Endothelial cell (in vitro differentiated cells): ENCODE measurements around the gene LY9. TPM values are rescaled to one million over a fixed set of nuclear protein-coding genes. Genes with fewer than 3 reads are reported as not detected.

Experiments used
- DNase-seq: peaks from one replicate; pipeline ENCODE4 v3.0.0; 2021; ENCODE audit warnings: low spot score
- H3K27ac Mint-ChIP-seq: one replicate; pipeline ENCODE4 v1.8.0; 2021; ENCODE audit warnings: mixed read lengths, inconsistent platforms; ENCODE audit not compliant: unreplicated experiment
- H3K27me3 Mint-ChIP-seq: one replicate; pipeline ENCODE4 v1.8.0; 2021; ENCODE audit warnings: mild to moderate bottlenecking, moderate library complexity, mixed read lengths, inconsistent platforms; ENCODE audit not compliant: unreplicated experiment
- H3K36me3 Mint-ChIP-seq: one replicate; pipeline ENCODE4 v1.8.0; 2021; ENCODE audit warnings: mild to moderate bottlenecking, low read depth, mixed read lengths, inconsistent platforms; ENCODE audit not compliant: unreplicated experiment
- H3K4me1 Mint-ChIP-seq: one replicate; pipeline ENCODE4 v1.8.0; 2021; ENCODE audit warnings: mild to moderate bottlenecking, mixed read lengths, inconsistent platforms; ENCODE audit not compliant: unreplicated experiment
- H3K4me3 Mint-ChIP-seq: one replicate; pipeline ENCODE4 v1.8.0; 2021; ENCODE audit warnings: mild to moderate bottlenecking, mixed read lengths, inconsistent platforms; ENCODE audit not compliant: unreplicated experiment
- H3K9me3 Mint-ChIP-seq: one replicate; pipeline ENCODE4 v1.8.0; 2021; ENCODE audit warnings: mixed read lengths, inconsistent platforms; ENCODE audit not compliant: unreplicated experiment
- CTCF ChIP-seq: fragments of 200-600 bp; sonication (generic); IDR thresholded peaks from one replicate; pipeline ENCODE4 v1.5.0; 2021; ENCODE audit warnings: antibody characterized with exemption; ENCODE audit not compliant: unreplicated experiment
- total RNA-seq: library from RNA; stranded (reverse); fragmentation: NEBNext Ultra II Directional; extraction: Animal tissue kit (Norgen Biotek cat#: 25700); gene quantifications from one replicate; pipeline ENCODE4 v1.2.1, GENCODE V29; 2021; ENCODE audit not compliant: unreplicated experiment

Gene LY9
- total RNA-seq, 1 donor from 2014 or later: not detected

GRCh38 chr1:160755461-160755860, 40.5 kb upstream of the LY9 start:
- Mint-ChIP-seq H3K4me1 (no peaks in the 10 kb centered on the region), H3K9me3 (no peaks in the 10 kb centered on the region), H3K4me3 (no peak overlapping the region), H3K36me3 (no peaks in the 10 kb centered on the region), H3K27ac (no peak overlapping the region), H3K27me3 (peaks cover 2% of the 10 kb centered on the region)
- no peak for DNase-seq
- no peak for TF ChIP-seq CTCF

DNA sequence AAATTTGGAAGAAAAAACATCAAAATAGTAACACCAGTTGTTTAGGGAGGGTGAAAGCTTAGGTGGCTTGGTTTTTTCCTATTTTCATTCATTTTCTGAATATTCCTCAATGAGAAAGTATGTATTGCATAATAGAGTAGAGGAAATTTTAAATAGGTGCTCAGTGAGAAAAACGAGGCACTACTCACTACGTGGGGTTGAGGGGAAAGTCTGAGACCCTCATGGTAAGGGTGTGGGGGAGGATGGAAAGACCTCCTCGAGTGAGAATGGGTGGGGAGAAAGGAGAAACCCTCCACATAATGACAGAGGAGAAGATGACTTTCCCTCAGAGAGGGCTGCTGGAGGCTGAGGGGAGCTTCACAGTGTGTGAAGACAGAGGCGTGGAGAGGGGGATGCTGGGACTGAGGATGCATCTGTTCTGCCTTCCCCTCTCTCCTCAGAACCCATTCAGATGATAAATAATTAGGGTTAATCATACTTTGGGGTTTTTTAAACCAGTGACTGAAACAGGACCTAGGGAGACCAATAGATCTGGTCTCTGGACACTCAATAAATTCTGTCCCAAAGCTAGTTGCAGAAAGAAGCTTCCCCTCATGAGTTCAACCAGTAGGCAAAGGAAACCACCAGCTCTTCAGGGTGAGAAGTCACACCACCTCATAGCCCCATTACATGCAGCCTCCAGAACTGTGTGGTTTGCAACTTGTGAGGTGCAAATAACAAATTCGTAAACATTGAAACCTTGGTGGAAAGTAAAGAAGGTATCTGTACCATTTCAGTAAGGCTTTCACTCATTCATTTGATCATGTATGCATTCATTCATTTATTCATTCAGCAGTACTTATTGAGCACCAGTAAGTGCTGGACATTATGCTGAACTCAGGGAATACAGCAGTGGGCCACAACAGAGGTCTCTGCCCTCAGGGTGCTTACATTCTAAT, 39.8 kb upstream of the LY9 start:
- no peak for DNase-seq
- Mint-ChIP-seq H3K27me3 (no peaks in the 10 kb centered on the region), H3K4me3 (no peak overlapping the region), H3K9me3 (no peaks in the 10 kb centered on the region), H3K27ac (no peak overlapping the region), H3K36me3 (no peaks in the 10 kb centered on the region), H3K4me1 (no peaks in the 10 kb centered on the region)
- TF ChIP-seq CTCF: no peak

DNA sequence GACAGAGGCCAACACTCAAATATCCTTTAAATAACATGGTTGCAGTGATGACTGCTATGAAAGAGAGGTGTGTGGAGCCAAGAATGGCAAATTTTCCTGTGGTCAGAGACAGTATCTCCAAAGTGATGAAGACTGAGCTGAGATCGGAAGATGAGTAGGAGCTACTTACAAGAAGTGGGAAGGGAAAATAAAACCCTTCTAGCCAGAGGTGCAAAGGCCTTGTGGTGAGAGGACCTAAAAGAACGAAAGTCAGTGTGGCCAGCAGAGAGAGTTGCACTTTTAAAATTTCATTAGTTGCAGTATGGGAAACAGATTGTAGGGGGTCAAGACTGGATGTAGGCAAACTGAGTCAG, 39.1 kb upstream of the LY9 start:
- Mint-ChIP-seq H3K27me3 (no peaks in the 10 kb centered on the region), H3K4me1 (no peaks in the 10 kb centered on the region), H3K4me3 (no peak overlapping the region), H3K36me3 (no peaks in the 10 kb centered on the region), H3K9me3 (no peaks in the 10 kb centered on the region), H3K27ac (no peak overlapping the region)
- no peak for DNase-seq
- no peak for TF ChIP-seq CTCF

DNA sequence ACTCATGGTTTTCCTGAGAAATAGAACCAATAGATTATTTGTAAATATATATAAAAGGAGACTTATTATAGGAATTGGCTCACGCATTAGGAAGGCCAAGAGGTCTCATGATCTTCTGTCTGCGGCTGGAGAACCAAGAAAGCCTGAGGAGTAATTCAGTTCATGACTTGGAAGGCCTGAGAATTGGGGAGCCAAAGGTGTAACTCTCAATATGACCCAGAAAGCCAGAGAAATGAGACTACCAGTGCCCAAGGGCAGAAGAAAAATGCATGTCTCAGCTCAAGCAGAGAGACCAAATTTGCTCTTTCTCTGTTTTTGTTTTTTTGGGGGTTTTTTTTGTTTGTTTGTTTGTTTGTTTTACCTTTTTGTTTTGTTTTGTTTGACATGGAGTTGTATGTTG, 37.5 kb upstream of the LY9 start:
- Mint-ChIP-seq H3K4me3 (no peak overlapping the region), H3K4me1 (no peaks in the 10 kb centered on the region), H3K27ac (no peak overlapping the region), H3K9me3 (no peaks in the 10 kb centered on the region), H3K36me3 (no peaks in the 10 kb centered on the region), H3K27me3 (no peaks in the 10 kb centered on the region)
- TF ChIP-seq CTCF: no peak
- no peak for DNase-seq

DNA sequence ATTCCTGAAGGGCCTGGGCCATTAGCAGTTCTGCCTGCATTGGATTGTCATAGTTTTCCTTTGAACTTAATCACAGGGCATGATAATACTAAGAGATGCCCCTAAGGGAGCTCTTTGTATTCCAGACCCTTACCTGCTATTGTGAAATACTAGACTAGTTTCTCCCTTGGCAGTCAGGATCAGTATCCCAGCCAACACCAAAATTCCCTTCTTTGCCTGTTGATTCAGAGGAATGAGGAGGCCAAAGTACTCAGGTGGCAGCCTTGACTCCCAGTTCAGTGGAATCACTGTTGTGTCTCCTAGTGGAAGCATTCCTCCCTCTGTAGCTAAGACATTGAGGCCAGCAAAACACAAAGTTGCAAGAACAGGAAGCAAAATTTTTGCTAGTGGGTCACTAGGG, 36.2 kb upstream of the LY9 start:
- no peaks in the 10 kb centered on the region for H3K27me3 Mint-ChIP-seq
- no peaks in the 10 kb centered on the region for H3K9me3 Mint-ChIP-seq
- no peaks in the 10 kb centered on the region for H3K36me3 Mint-ChIP-seq
- H3K4me3 Mint-ChIP-seq: no peak overlapping the region
- no peaks in the 10 kb centered on the region for H3K4me1 Mint-ChIP-seq
- TF ChIP-seq CTCF: no peak
- no peak for DNase-seq
- no peak overlapping the region for H3K27ac Mint-ChIP-seq
